Measurements from ENCODE around the gene CEACAM5. TPM values are rescaled to one million over a fixed set of nuclear protein-coding genes. Genes with fewer than 3 reads are reported as not detected.

Gene CEACAM5
- total and polyA plus RNA-seq, 3 donors from 2014 or later = 0.24 to 0.50 (median 0.33) TPM

DNA sequence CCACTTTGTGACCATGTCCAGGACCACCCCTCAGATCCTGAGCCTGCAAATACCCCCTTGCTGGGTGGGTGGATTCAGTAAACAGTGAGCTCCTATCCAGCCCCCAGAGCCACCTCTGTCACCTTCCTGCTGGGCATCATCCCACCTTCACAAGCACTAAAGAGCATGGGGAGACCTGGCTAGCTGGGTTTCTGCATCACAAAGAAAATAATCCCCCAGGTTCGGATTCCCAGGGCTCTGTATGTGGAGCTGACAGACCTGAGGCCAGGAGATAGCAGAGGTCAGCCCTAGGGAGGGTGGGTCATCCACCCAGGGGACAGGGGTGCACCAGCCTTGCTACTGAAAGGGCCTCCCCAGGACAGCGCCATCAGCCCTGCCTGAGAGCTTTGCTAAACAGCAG is 12.7 kb upstream of the CEACAM5 start:
- no peaks in the 10 kb centered on the region for H3K36me3 ChIP-seq (ENCODE audit: low read depth, missing control alignments)
- no peak for DNase-seq
- H3K4me3 ChIP-seq = no peak overlapping the region
- 50 to 64% methylated on average over 1 to 2 of the region's 2 CpGs for WGBS, 2 donors
- intact Hi-C loops (cut with DNase I; ENCODE audit: low total_unique reads) = no loop called here
- H3K4me1 ChIP-seq = no peaks in the 10 kb centered on the region
- no peaks in the 10 kb centered on the region for H3K27me3 ChIP-seq
- TF ChIP-seq, protein P1, sequence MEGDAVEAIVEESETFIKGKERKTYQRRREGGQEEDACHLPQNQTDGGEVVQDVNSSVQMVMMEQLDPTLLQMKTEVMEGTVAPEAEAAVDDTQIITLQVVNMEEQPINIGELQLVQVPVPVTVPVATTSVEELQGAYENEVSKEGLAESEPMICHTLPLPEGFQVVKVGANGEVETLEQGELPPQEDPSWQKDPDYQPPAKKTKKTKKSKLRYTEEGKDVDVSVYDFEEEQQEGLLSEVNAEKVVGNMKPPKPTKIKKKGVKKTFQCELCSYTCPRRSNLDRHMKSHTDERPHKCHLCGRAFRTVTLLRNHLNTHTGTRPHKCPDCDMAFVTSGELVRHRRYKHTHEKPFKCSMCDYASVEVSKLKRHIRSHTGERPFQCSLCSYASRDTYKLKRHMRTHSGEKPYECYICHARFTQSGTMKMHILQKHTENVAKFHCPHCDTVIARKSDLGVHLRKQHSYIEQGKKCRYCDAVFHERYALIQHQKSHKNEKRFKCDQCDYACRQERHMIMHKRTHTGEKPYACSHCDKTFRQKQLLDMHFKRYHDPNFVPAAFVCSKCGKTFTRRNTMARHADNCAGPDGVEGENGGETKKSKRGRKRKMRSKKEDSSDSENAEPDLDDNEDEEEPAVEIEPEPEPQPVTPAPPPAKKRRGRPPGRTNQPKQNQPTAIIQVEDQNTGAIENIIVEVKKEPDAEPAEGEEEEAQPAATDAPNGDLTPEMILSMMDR (IDR thresholded peaks at IDR 0.05) = no peak
- no peak for TF ChIP-seq POLR2A (IDR thresholded peaks at IDR 0.05)
- H3K9me3 ChIP-seq = no peaks in the 10 kb centered on the region
- H3K27ac ChIP-seq = no peak overlapping the region

DNA sequence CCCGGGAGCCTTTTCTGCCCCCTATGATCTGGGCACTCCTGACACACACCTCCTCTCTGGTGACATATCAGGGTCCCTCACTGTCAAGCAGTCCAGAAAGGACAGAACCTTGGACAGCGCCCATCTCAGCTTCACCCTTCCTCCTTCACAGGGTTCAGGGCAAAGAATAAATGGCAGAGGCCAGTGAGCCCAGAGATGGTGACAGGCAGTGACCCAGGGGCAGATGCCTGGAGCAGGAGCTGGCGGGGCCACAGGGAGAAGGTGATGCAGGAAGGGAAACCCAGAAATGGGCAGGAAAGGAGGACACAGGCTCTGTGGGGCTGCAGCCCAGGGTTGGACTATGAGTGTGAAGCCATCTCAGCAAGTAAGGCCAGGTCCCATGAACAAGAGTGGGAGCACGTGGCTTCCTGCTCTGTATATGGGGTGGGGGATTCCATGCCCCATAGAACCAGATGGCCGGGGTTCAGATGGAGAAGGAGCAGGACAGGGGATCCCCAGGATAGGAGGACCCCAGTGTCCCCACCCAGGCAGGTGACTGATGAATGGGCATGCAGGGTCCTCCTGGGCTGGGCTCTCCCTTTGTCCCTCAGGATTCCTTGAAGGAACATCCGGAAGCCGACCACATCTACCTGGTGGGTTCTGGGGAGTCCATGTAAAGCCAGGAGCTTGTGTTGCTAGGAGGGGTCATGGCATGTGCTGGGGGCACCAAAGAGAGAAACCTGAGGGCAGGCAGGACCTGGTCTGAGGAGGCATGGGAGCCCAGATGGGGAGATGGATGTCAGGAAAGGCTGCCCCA is 11.8 kb upstream of the CEACAM5 start:
- 69 to 72% methylated on average over 5 to 7 of the region's 7 CpGs for WGBS, 2 donors
- no peak overlapping the region for H3K4me3 ChIP-seq
- TF ChIP-seq, protein P1 (IDR thresholded peaks at IDR 0.05) = no peak
- no peak for TF ChIP-seq POLR2A (IDR thresholded peaks at IDR 0.05)
- no peaks in the 10 kb centered on the region for H3K9me3 ChIP-seq
- intact Hi-C loops (cut with DNase I; ENCODE audit: low total_unique reads) = no loop called here
- no peaks in the 10 kb centered on the region for H3K27me3 ChIP-seq
- no peak for DNase-seq
- no peak overlapping the region for H3K27ac ChIP-seq
- H3K4me1 ChIP-seq = no peaks in the 10 kb centered on the region
- H3K36me3 ChIP-seq (ENCODE audit: low read depth, missing control alignments) = no peaks in the 10 kb centered on the region

DNA sequence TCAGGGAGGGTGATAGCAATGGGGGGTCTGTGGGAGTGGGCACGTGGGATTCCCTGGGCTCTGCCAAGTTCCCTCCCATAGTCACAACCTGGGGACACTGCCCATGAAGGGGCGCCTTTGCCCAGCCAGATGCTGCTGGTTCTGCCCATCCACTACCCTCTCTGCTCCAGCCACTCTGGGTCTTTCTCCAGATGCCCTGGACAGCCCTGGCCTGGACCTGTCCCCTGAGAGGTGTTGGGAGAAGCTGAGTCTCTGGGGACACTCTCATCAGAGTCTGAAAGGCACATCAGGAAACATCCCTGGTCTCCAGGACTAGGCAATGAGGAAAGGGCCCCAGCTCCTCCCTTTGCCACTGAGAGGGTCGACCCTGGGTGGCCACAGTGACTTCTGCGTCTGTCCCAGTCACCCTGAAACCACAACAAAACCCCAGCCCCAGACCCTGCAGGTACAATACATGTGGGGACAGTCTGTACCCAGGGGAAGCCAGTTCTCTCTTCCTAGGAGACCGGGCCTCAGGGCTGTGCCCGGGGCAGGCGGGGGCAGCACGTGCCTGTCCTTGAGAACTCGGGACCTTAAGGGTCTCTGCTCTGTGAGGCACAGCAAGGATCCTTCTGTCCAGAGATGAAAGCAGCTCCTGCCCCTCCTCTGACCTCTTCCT is 11.1 kb upstream of the CEACAM5 start:
- H3K4me3 ChIP-seq = no peak overlapping the region
- intact Hi-C loops (cut with DNase I; ENCODE audit: low total_unique reads) = no loop called here
- no peaks in the 10 kb centered on the region for H3K9me3 ChIP-seq
- no peaks in the 10 kb centered on the region for H3K4me1 ChIP-seq
- H3K27me3 ChIP-seq = no peaks in the 10 kb centered on the region
- H3K27ac ChIP-seq = no peak overlapping the region
- no peak for DNase-seq
- TF ChIP-seq, protein P1 (IDR thresholded peaks at IDR 0.05) = no peak
- TF ChIP-seq POLR2A (IDR thresholded peaks at IDR 0.05) = no peak
- H3K36me3 ChIP-seq (ENCODE audit: low read depth, missing control alignments) = no peaks in the 10 kb centered on the region
- 55 to 63% methylated on average over 6 to 9 of the region's 9 CpGs for WGBS, 2 donors

DNA sequence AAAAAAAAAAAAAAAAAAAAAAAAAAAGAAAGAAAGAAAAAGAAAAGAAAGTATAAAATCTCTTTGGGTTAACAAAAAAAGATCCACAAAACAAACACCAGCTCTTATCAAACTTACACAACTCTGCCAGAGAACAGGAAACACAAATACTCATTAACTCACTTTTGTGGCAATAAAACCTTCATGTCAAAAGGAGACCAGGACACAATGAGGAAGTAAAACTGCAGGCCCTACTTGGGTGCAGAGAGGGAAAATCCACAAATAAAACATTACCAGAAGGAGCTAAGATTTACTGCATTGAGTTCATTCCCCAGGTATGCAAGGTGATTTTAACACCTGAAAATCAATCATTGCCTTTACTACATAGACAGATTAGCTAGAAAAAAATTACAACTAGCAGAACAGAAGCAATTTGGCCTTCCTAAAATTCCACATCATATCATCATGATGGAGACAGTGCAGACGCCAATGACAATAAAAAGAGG is 9.6 kb upstream of the CEACAM5 start:
- 60% methylated on average over 1 of the region's 1 CpG for WGBS, 2 donors
- DNase-seq = no peak
- no peaks in the 10 kb centered on the region for H3K27me3 ChIP-seq
- no peak overlapping the region for H3K27ac ChIP-seq
- no peak overlapping the region for H3K4me3 ChIP-seq
- TF ChIP-seq POLR2A (IDR thresholded peaks at IDR 0.05) = no peak
- TF ChIP-seq, protein P1 (IDR thresholded peaks at IDR 0.05) = no peak
- no peaks in the 10 kb centered on the region for H3K4me1 ChIP-seq
- no peaks in the 10 kb centered on the region for H3K36me3 ChIP-seq (ENCODE audit: low read depth, missing control alignments)
- intact Hi-C loops (cut with DNase I; ENCODE audit: low total_unique reads) = no loop called here
- H3K9me3 ChIP-seq = no peaks in the 10 kb centered on the region

Data from testis (tissue), 3 donors.